HCT116 (cell line): ENCODE results near the gene TRRAP. TPM values are rescaled to one million over a fixed set of nuclear protein-coding genes. Genes with fewer than 3 reads are reported as not detected.

ENCODE experiments used
- ATAC-seq: fragments of 200-7000 bp; cut with Tn5 transposase; 2 replicates; pipeline ENCODE4 v1.9.1; 2020; ENCODE audit warnings: mild to moderate bottlenecking, moderate library complexity
- BruUV-seq: library from RNA; stranded (reverse); fragments of 400-500 nt; replicated peaks from 2 replicates; lab custom pipeline; 2021; lab: Mats Ljungman, UMichigan
- CTCF ChIA-PET: fragments of 300-600 bp; sonication (Branson Sonifier 250); formaldehyde crosslinking; loops from one replicate; lab custom pipeline; 2021; ENCODE audit warnings: antibody characterized with exemption; lab: Charles Lee
- POLR2A ChIA-PET: fragments of 300-600, 350-600 bp; sonication (Branson Sonifier 250); formaldehyde crosslinking; loops from one replicate; lab custom pipeline; 2021; ENCODE audit warnings: antibody characterized with exemption; lab: Charles Lee
- RAD21 ChIA-PET, 2 experiments: fragments of 300-600 bp; sonication (Branson Sonifier 250); formaldehyde crosslinking; loops; one replicate each; lab custom pipeline; 2023; ENCODE audit warnings: low total read pairs in 2 of 2; ENCODE audit not compliant: uncharacterized antibody in 2 of 2, unreplicated experiment in 2 of 2, low non-redundant PET in 1 of 2; lab: Charles Lee
- DNase-seq: peaks from one replicate; pipeline ENCODE4 v3.0.0-alpha.2; 2010; ENCODE audit warnings: low read depth, low spot score
- H2AFZ ChIP-seq: fragments of 200-600 bp; shearing (Covaris generic), sonication (generic); 2 replicates; pipeline ENCODE4 v1.6.1; 2017; ENCODE audit warnings: low read depth, mixed run types, mixed read lengths, antibody characterized with exemption, low read length; ENCODE audit not compliant: poor library complexity, severe bottlenecking
- H3K27ac ChIP-seq: 2 replicates; pipeline ENCODE4 v1.5.1; 2012; ENCODE audit warnings: low read depth, low read length
- H3K27me3 ChIP-seq: fragments of 200-600 bp; sonication (generic); 2 replicates; pipeline ENCODE4 v1.6.1; 2016; ENCODE audit warnings: mixed run types, low read length, mixed read lengths; ENCODE audit not compliant: insufficient read depth
- H3K36me3 ChIP-seq, 2 experiments: fragments of 200-500 bp in 1 of 2; fragments of 200-600 bp in 1 of 2; sonication (Bioruptor generic) in 1 of 2; sonication (generic) in 1 of 2; 2 replicates each; pipeline versions ENCODE4 v1.5.1 to v1.6.1; 2014 to 2016; ENCODE audit warnings: low read length in 2 of 2, inconsistent platforms in 1 of 2, mixed read lengths in 1 of 2, mixed run types in 1 of 2; ENCODE audit not compliant: insufficient read depth in 2 of 2, control insufficient read depth in 1 of 2
- H3K4me1 ChIP-seq, 2 experiments: fragments of 200-600 bp in 1 of 2; sonication (generic) in 1 of 2; 2 replicates each; pipeline versions ENCODE4 v1.5.1 to v1.6.1; 2012 to 2017; ENCODE audit warnings: low read length in 2 of 2, inconsistent platforms in 1 of 2, mild to moderate bottlenecking in 1 of 2, mixed read lengths in 1 of 2, mixed run types in 1 of 2, moderate library complexity in 1 of 2; ENCODE audit not compliant: insufficient read depth in 2 of 2, control insufficient read depth in 1 of 2
- H3K4me2 ChIP-seq: fragments of 200-600 bp; sonication (generic); 2 replicates; pipeline ENCODE4 v1.6.1; 2017; ENCODE audit warnings: mixed run types, low read length, mixed read lengths
- H3K4me3 ChIP-seq, 2 experiments: fragments of 200-600 bp in 1 of 2; sonication (generic) in 1 of 2; replicated peaks in 1 of 2; 2 replicates each; pipeline ENCODE4 v1.5.1; 2011 to 2016; ENCODE audit warnings: low read length in 2 of 2, control low read depth in 1 of 2, low read depth in 1 of 2, mild to moderate bottlenecking in 1 of 2, mixed read lengths in 1 of 2, mixed run types in 1 of 2
- H3K79me2 ChIP-seq: fragments of 200-600 bp; sonication (generic); 2 replicates; pipeline ENCODE4 v1.6.1; 2017; ENCODE audit warnings: mild to moderate bottlenecking, mixed run types, low read length, moderate library complexity, mixed read lengths; ENCODE audit not compliant: insufficient read depth
- H3K9ac ChIP-seq: fragments of 200-600 bp; sonication (generic); 2 replicates; pipeline ENCODE4 v1.6.1; 2016; ENCODE audit warnings: low read length, mixed read lengths
- H3K9me2 ChIP-seq: fragments of 200-600 bp; sonication (generic), shearing (Covaris generic); 2 replicates; pipeline ENCODE4 v1.6.1; 2017; ENCODE audit warnings: mixed run types, mild to moderate bottlenecking, moderate library complexity; ENCODE audit not compliant: insufficient read depth
- H3K9me3 ChIP-seq, 2 experiments: fragments of 200-500 bp in 1 of 2; fragments of 200-600 bp in 1 of 2; sonication (Bioruptor generic) in 1 of 2; sonication (generic) in 1 of 2; 2 replicates each; pipeline ENCODE4 v1.6.1; 2014 to 2017; ENCODE audit warnings: low read length in 2 of 2, mixed read lengths in 2 of 2, inconsistent platforms in 1 of 2, low read depth in 1 of 2, mild to moderate bottlenecking in 1 of 2, mixed run types in 1 of 2, moderate library complexity in 1 of 2; ENCODE audit not compliant: control insufficient read depth in 1 of 2, insufficient read depth in 1 of 2
- H4K20me1 ChIP-seq: fragments of 200-600 bp; sonication (generic), shearing (Covaris generic); 2 replicates; pipeline ENCODE4 v1.6.1; 2017; ENCODE audit warnings: mixed run types, mild to moderate bottlenecking, moderate library complexity; ENCODE audit not compliant: insufficient read depth
- CBX3 ChIP-seq: IDR thresholded peaks from 2 replicates; pipeline ENCODE4 v1.6.1; 2012; ENCODE audit warnings: low read depth
- EGR1 ChIP-seq: IDR thresholded peaks from 2 replicates; pipeline ENCODE4 v1.6.1; 2012; ENCODE audit warnings: low read depth
- ELF1 ChIP-seq: IDR thresholded peaks from 2 replicates; pipeline ENCODE4 v1.6.1; 2012; ENCODE audit warnings: low read depth, borderline replicate concordance
- EZH2 ChIP-seq: fragments of 200-600 bp; sonication (generic); IDR thresholded peaks from 2 replicates; pipeline ENCODE4 v1.6.1; 2017; ENCODE audit warnings: antibody characterized with exemption, mixed run types
- POLR2AphosphoS5 ChIP-seq: IDR thresholded peaks from 2 replicates; pipeline ENCODE4 v1.6.1; 2011; ENCODE audit warnings: mild to moderate bottlenecking, low read depth, low read length, moderate library complexity
- RAD21 ChIP-seq: IDR thresholded peaks from 2 replicates; pipeline ENCODE4 v1.6.1; 2012; ENCODE audit warnings: low read depth, mild to moderate bottlenecking
- SIN3A ChIP-seq: IDR thresholded peaks from 2 replicates; pipeline ENCODE4 v1.6.1; 2012; ENCODE audit warnings: low read depth
- SP1 ChIP-seq: IDR thresholded peaks from 2 replicates; pipeline ENCODE4 v1.6.1; 2012; ENCODE audit warnings: low read depth
- SRF ChIP-seq: IDR thresholded peaks from 2 replicates; pipeline ENCODE4 v1.6.1; 2012; ENCODE audit warnings: low read depth
- TCF7L2 ChIP-seq: IDR thresholded peaks from 2 replicates; pipeline ENCODE4 v1.7.0; 2011; ENCODE audit warnings: borderline replicate concordance, inconsistent platforms; ENCODE audit not compliant: insufficient read depth, insufficient read length; ENCODE audit errors: extremely low read depth
- YY1 ChIP-seq: IDR thresholded peaks from 2 replicates; pipeline ENCODE4 v1.6.1; 2011; ENCODE audit warnings: low read length, low read depth, moderate library complexity, mild to moderate bottlenecking; ENCODE audit not compliant: insufficient replicate concordance; ENCODE audit errors: extremely low read depth
- ZFX ChIP-seq: fragments of 450-650 bp; IDR thresholded peaks from 2 replicates; pipeline ENCODE4 v1.6.1; 2017
- intact Hi-C: fragments of 100-400 bp; cut with micrococcal nuclease; formaldehyde crosslinking; loops from 2 replicates; pipeline ENCODE4 v1.10.0; 2022
- total RNA-seq: library from RNA; stranded (reverse); gene quantifications from one replicate; pipeline ENCODE4 v1.2.1, GENCODE V29; 2021; ENCODE audit not compliant: unreplicated experiment
- TF ChIP-seq, protein P1 (sequence below): IDR thresholded peaks from 2 replicates; pipeline ENCODE4 v1.6.1; 2012
- TF ChIP-seq, protein P2 (sequence below), 3 experiments: fragments of 200-600 bp in 1 of 3; sonication (generic) in 1 of 3; IDR thresholded peaks in 2 of 3; conservative IDR thresholded peaks in 1 of 3; 2 replicates each; pipeline ENCODE4 v1.5.1; 2012 to 2017; ENCODE audit warnings: low read depth in 2 of 3, low read length in 2 of 3, antibody characterized with exemption in 1 of 3, borderline replicate concordance in 1 of 3, control low read depth in 1 of 3, mild to moderate bottlenecking in 1 of 3, mixed read lengths in 1 of 3, mixed run types in 1 of 3, moderate library complexity in 1 of 3; ENCODE audit not compliant: insufficient read depth in 1 of 3
- TF ChIP-seq, protein P3 (sequence below): IDR thresholded peaks from 2 replicates; pipeline ENCODE4 v1.6.1; 2012; ENCODE audit warnings: low read depth

Gene TRRAP
- total RNA-seq, 1 experiment from 2014 or later, result 44.5 TPM

DNA sequence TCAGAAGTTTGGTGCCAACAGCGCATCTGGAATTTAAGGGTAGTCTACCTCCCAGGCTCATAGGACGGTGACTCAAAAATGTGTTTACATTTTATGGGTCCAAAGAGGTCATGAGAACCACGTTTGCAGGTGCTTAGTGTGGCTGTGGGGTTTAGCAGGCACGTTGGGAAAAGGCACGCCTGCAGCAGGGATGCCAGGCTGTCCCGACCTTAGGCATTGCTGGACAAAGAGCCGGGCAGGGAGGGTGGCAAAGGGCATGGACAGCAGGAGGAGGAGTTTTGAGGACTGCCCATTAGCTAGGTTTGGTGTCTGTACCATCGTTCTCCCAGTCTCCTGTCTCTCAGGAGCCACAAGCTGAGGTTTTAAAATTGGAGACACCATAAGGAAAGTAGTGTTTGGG, 104.4 kb downstream of the TRRAP start:
- no peak for ATAC-seq
- Histone ChIP-seq H3K79me2 (peaks cover 7% of the 10 kb centered on the region; the same call in 1 of the 2 replicates), H3K9ac (no peak overlapping the region), H3K4me2 (no peak overlapping the region), H3K9me2 (no peaks in the 10 kb centered on the region), H2AFZ (no peak overlapping the region), H4K20me1 (no peaks in the 10 kb centered on the region), H3K4me3 (no peak overlapping the region), H3K4me1 (no peaks in the 10 kb centered on the region), H3K36me3 (peaks cover 54 to 68% of the 10 kb centered on the region in 2 experiments), H3K27me3 (no peaks in the 10 kb centered on the region), H3K9me3 (no peaks in the 10 kb centered on the region), H3K27ac (no peak overlapping the region)
- DNase-seq, result no peak
- intact Hi-C loops, result no loop called here
- TF ChIP-seq ZFX (no peak), SRF (no peak), SP1 (no peak), TCF7L2 (no peak), EZH2 (no peak), ELF1 (no peak), CBX3 (no peak), POLR2AphosphoS5 (no peak), YY1 (no peak), RAD21 (no peak), SIN3A (no peak), EGR1 (no peak)
- TF ChIP-seq, protein P1, sequence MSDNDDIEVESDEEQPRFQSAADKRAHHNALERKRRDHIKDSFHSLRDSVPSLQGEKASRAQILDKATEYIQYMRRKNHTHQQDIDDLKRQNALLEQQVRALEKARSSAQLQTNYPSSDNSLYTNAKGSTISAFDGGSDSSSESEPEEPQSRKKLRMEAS, result no peak
- TF ChIP-seq, protein P2, sequence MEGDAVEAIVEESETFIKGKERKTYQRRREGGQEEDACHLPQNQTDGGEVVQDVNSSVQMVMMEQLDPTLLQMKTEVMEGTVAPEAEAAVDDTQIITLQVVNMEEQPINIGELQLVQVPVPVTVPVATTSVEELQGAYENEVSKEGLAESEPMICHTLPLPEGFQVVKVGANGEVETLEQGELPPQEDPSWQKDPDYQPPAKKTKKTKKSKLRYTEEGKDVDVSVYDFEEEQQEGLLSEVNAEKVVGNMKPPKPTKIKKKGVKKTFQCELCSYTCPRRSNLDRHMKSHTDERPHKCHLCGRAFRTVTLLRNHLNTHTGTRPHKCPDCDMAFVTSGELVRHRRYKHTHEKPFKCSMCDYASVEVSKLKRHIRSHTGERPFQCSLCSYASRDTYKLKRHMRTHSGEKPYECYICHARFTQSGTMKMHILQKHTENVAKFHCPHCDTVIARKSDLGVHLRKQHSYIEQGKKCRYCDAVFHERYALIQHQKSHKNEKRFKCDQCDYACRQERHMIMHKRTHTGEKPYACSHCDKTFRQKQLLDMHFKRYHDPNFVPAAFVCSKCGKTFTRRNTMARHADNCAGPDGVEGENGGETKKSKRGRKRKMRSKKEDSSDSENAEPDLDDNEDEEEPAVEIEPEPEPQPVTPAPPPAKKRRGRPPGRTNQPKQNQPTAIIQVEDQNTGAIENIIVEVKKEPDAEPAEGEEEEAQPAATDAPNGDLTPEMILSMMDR (IDR thresholded peaks at IDR 0.05 in 2 of 3, conservative IDR thresholded peaks at IDR 0.05 in 1 of 3; ENCODE audit: borderline replicate concordance in 1 of 3, insufficient read depth in 1 of 3, low read depth in 2 of 3, low read length in 2 of 3), result no peak
- TF ChIP-seq, protein P3, sequence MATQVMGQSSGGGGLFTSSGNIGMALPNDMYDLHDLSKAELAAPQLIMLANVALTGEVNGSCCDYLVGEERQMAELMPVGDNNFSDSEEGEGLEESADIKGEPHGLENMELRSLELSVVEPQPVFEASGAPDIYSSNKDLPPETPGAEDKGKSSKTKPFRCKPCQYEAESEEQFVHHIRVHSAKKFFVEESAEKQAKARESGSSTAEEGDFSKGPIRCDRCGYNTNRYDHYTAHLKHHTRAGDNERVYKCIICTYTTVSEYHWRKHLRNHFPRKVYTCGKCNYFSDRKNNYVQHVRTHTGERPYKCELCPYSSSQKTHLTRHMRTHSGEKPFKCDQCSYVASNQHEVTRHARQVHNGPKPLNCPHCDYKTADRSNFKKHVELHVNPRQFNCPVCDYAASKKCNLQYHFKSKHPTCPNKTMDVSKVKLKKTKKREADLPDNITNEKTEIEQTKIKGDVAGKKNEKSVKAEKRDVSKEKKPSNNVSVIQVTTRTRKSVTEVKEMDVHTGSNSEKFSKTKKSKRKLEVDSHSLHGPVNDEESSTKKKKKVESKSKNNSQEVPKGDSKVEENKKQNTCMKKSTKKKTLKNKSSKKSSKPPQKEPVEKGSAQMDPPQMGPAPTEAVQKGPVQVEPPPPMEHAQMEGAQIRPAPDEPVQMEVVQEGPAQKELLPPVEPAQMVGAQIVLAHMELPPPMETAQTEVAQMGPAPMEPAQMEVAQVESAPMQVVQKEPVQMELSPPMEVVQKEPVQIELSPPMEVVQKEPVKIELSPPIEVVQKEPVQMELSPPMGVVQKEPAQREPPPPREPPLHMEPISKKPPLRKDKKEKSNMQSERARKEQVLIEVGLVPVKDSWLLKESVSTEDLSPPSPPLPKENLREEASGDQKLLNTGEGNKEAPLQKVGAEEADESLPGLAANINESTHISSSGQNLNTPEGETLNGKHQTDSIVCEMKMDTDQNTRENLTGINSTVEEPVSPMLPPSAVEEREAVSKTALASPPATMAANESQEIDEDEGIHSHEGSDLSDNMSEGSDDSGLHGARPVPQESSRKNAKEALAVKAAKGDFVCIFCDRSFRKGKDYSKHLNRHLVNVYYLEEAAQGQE, result no peak
- ChIA-PET CTCF (no interaction called here), RAD21 (no interaction called here), POLR2A (no interaction called here)
- no TSS peak for BruUV-seq
